ENCODE data around the gene PMM1.

PMM1 gene

GRCh38 chr22:41544671-41545476, 44.8 kb downstream of the PMM1 start:
- Histone ChIP-seq H3K36me3 (ENCODE audit: control insufficient read depth, low read length) (peaks cover 32% of the 10 kb centered on the region), H4K20me1 (ENCODE audit: control insufficient read depth, insufficient read depth, low read depth, low read length) (no peaks in the 10 kb centered on the region; the same call in 1 of the 2 replicates), H3K27ac (ENCODE audit: low read depth, low read length) (no peak overlapping the region), H3K9me3 (ENCODE audit: control insufficient read depth, insufficient read depth, low read length) (no peaks in the 10 kb centered on the region), H3K4me1 (ENCODE audit: control insufficient read depth, low read length) (peaks cover 26% of the 10 kb centered on the region), H3K9me2 (replicated peaks; ENCODE audit: control insufficient read depth, low read length) (no peaks in the 10 kb centered on the region), H3K4me3 (ENCODE audit: low read length) (peak overlapping the region; percentile 100), H3K27me3 (ENCODE audit: control insufficient read depth, low read length) (no peaks in the 10 kb centered on the region), H3K4me2 (ENCODE audit: low read length) (peak overlapping the region; percentile 99), H3K79me2 (ENCODE audit: control insufficient read depth, low read length) (peaks cover 48% of the 10 kb centered on the region), H3F3A (ENCODE audit: control insufficient read depth, insufficient read depth) (no peaks in the 10 kb centered on the region; the same call in 1 of the 2 replicates)
- no peak for TF ChIP-seq CTCF (IDR thresholded peaks at IDR 0.05; ENCODE audit: low read depth, low read length, poor library complexity, severe bottlenecking)
- TF ChIP-seq EZH2phosphoT487 (IDR thresholded peaks at IDR 0.05; ENCODE audit: borderline replicate concordance, low read length) = no peak

- Histone ChIP-seq H3K9me3 (ENCODE audit: control insufficient read depth, insufficient read depth, low read length) (no peaks in the 10 kb centered on the region), H3K4me2 (ENCODE audit: low read length) (peak within 1 kb of the TSS; percentile 99), H3K27ac (ENCODE audit: low read depth, low read length) (peak within 1 kb of the TSS; percentile 58), H3K9me2 (replicated peaks; ENCODE audit: control insufficient read depth, low read length) (no peaks in the 10 kb centered on the region), H3K79me2 (ENCODE audit: control insufficient read depth, low read length) (peaks cover 56% of the 10 kb centered on the region), H3K4me3 (ENCODE audit: low read length) (peak within 1 kb of the TSS; percentile 100), H4K20me1 (ENCODE audit: control insufficient read depth, insufficient read depth, low read depth, low read length) (no peaks in the 10 kb centered on the region; the same call in 1 of the 2 replicates), H3K36me3 (ENCODE audit: control insufficient read depth, low read length) (peaks cover 40% of the 10 kb centered on the region), H3F3A (ENCODE audit: control insufficient read depth, insufficient read depth) (no peaks in the 10 kb centered on the region; the same call in 1 of the 2 replicates), H3K4me1 (ENCODE audit: control insufficient read depth, low read length) (peaks cover 26% of the 10 kb centered on the region), H3K27me3 (ENCODE audit: control insufficient read depth, low read length) (no peaks in the 10 kb centered on the region)
- TF ChIP-seq CTCF (IDR thresholded peaks at IDR 0.05; ENCODE audit: low read depth, low read length, poor library complexity, severe bottlenecking) (peak; percentile 89), EZH2phosphoT487 (IDR thresholded peaks at IDR 0.05; ENCODE audit: borderline replicate concordance, low read length) (no peak)
Observed at GRCh38 chr22:41543854-41544670, 45.6 kb downstream of the PMM1 start, which contains the start of gene POLR3H. Gene POLR3H (minus strand): TSS chr22:41544470. CDS start chr22:41544101, 369 bp downstream.

- Histone ChIP-seq H3K27ac (ENCODE audit: low read depth, low read length) (no peak overlapping the region), H3K27me3 (ENCODE audit: control insufficient read depth, low read length) (no peaks in the 10 kb centered on the region), H3K36me3 (ENCODE audit: control insufficient read depth, low read length) (peaks cover 51% of the 10 kb centered on the region), H3K79me2 (ENCODE audit: control insufficient read depth, low read length) (peaks cover 68% of the 10 kb centered on the region), H3F3A (ENCODE audit: control insufficient read depth, insufficient read depth) (peaks cover 2% of the 10 kb centered on the region; the same call in 1 of the 2 replicates), H3K4me2 (ENCODE audit: low read length) (peak overlapping the region; percentile 99), H4K20me1 (ENCODE audit: control insufficient read depth, insufficient read depth, low read depth, low read length) (no peaks in the 10 kb centered on the region; the same call in 1 of the 2 replicates), H3K4me1 (ENCODE audit: control insufficient read depth, low read length) (peaks cover 26% of the 10 kb centered on the region), H3K9me3 (ENCODE audit: control insufficient read depth, insufficient read depth, low read length) (no peaks in the 10 kb centered on the region), H3K9me2 (replicated peaks; ENCODE audit: control insufficient read depth, low read length) (no peaks in the 10 kb centered on the region), H3K4me3 (ENCODE audit: low read length) (peak overlapping the region; percentile 100)
- no peak for TF ChIP-seq EZH2phosphoT487 (IDR thresholded peaks at IDR 0.05; ENCODE audit: borderline replicate concordance, low read length)
- TF ChIP-seq CTCF (IDR thresholded peaks at IDR 0.05; ENCODE audit: low read depth, low read length, poor library complexity, severe bottlenecking) = no peak
Observed at GRCh38 chr22:41542224-41542623, 47.4 kb downstream of the PMM1 start.
